Hematopoietic multipotent progenitor cell treated with erythropoietin and hydrocortisone succinate and interleukin-3 and kit ligand, for 8 days (in vitro differentiated cells): ENCODE data around the gene FAM151B.
A peak's percentile ranks its signal among the peaks of the same experiment; 100 is the strongest.
"Not testable (repeated sequence)": the region's sequence is repeated elsewhere in the genome, so short reads cannot be mapped to it uniquely, and the experiment has no call there.

Experiments used
- DNase-seq: peaks from one replicate; pipeline ENCODE4 v3.0.0-alpha.2; 2015

Gene FAM151B

DNA sequence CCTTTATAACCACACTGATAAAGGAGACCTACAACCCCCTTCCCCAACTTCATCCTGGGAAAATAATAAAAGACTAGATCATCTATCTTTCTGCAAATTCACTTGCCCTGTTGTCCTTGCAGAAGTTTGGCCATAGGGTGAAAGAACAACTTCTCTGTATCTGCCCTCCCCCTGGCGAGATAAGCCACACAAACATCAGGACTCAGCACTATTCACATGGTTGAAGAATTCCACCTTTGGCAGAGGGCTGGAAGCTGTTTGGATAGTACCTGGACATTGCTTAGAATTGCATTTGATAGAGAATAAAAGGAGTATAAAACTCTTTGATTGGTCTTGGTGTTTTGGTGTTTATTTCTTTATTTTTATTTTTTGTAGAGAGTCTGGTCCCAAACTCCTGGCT, 16.9 kb downstream of the FAM151B start:
- DNase-seq, result no peak

DNA sequence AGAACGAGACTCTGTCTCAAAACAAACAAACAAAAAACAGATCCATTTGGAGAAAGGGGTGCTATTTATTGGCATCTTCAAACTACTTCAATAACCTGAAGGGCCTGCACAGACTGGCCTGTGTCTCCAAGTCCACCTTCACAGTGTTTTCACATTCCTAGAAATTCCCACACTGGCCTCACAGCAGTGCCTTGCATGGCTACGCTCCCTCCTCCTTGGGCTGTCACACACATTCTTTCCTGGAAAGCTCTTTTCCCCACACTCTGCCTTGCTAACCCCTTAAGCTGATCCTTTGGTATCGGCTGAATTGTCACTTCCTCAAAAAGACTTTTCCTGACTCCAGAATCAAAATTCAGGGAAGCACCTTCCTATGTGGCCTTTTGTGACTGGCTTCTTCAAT, 19.8 kb downstream of the FAM151B start:
- no peak for DNase-seq

DNA sequence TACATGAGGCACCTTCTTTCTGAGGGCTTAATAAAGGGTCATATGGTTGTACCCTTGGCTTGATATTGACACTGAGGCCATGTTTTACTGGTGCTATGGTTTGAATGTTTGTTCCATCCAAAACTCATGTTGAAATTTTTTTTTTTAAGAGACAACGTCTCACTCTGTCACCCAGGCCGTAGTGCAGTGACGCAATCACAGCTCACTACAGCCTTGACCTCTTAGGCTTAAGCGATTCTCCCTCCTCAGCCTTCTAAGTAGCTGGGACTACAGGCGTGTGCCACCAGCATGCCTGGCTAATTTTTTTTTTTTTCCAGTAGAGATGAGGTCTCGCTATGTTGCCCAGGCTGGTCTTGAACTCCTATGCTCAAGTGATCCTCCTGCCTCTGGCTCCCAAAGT, 20.9 kb downstream of the FAM151B start:
- DNase-seq, result no peak

DNA sequence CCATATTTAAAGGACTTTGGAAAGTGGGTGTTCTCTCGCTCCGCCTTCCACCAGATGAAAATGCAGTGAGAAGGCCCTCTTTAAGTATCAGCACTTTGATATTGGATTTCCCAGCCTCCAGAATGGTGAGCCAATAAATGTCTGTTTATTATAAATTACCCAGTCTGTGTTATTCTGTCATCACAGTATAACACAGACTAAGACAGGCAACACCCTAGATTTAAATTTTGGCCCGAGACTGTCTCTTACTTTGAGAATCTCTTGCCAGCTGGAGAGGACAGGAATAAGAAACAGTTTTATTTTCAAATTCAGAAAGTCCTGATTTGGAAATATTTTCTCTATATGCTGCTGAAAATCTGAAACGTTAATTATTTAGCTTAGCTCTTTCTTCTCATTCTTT, 21.5 kb downstream of the FAM151B start:
- DNase-seq, result no peak

DNA sequence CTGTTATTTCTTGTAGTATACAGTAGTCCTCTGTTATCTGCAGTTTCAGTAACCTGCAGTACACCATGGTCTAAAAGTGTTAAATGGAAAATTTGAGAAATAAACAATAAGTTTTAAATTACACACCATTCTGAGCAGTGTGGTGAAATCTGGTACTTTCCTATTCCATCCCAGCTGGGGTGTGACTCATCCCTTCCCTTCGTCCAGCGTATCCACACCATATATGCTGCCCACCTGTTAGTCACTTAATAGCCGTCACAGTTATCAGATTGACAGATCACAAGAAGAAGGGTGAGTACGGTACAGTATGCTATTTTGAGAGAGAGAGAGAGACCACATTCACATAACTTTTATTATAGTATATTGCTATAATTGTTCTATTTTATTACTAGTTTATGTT, 28.9 kb downstream of the FAM151B start:
- DNase-seq, result no peak

DNA sequence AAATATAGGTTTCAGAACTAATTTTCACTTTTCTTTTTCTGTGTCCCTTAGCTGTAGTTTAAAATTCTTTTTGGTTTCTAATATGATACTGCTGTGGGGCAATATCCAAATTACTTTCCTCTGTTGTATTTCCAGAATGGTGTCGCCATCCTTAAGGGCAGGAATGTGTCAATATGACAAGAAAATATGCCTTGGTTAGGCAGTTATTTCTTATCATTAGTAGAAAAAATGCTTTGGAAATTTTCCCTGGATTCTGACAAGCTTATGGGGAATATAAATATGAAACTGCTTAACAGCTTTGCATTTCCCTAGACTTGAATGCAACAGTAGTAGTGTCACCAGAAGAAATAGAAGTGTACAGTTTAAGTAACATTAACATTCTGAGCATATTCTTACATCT, 52.8 kb downstream of the FAM151B start:
- DNase-seq, result no peak

DNA sequence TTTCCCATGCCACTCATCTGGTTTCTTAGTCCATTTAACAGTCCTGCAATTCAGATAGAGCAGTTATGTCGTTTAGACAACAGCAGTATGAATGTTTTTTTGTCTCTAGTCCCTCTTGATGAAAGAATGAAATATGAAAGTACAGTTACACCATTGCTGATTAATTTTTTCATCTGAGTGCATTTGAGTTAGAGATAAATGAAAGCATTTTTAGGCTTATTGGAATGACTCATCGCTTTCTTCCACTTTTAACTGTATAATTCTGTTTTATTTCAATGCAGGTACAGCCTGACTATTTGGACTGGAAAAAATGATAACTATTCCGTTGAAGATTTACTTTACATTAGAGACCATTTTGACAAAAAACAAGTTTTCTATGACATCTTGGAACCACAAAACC, 53.5 kb downstream of the FAM151B start:
- DNase-seq, result no peak

DNA sequence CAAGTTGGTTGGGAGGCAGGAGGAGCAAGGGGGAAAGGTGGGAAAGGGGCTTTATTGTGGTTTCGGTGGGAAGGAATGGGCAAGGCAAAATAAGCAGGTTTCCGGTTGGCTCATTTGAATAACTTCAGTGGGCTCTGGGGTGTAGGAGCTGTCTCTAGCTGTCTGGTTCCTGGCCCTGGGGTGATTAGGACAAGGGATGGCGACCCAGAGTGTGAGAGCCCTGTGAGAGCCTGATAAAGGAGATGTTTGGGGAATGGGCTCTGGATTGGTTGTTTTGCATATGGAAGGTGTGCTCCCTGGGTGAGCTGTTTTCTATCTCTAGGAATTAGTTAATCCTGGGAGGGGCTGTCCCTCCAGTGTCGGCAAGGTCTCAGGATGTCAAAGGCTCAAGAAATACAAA, 66.7 kb downstream of the FAM151B start:
- DNase-seq, result no peak

DNA sequence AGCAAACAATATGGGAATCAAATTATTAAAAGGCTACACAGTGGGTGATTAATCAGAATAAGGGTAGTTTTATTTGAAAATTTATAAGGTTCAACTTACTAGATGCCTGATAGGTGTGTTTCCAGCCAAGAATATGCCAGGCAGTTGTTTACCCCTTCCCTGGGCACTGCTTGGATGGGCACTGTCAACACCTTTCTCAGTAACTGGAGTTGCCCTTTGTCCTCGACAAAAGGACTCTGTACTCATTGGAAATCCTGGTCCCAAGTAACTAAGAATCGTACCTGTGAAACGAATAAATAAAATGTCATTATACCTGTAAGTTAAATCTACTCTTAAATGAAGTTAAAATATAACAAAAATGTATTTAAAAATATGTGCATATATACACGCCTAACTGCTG, 67.2 kb downstream of the FAM151B start:
- DNase-seq, result no peak

DNA sequence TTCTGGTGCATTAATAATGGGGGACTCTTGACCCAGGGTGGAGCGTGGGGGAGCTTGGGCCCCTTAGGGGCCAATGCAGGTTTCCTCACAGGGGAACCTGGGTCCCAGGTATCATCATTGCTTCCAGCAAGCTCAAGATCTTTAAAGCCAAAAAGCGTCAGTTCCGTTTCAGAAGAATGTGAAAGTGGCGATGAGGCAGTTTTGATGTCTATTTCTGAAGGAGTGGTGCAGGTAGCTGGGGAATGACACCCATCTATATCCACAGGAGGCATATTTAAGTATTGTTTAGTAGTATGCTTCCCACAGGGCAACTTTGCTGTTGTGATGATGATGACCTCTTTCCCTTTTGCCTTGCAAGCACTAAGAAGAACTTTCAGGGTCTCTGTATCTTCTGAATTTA, 71.3 kb downstream of the FAM151B start:
- no peak for DNase-seq

DNA sequence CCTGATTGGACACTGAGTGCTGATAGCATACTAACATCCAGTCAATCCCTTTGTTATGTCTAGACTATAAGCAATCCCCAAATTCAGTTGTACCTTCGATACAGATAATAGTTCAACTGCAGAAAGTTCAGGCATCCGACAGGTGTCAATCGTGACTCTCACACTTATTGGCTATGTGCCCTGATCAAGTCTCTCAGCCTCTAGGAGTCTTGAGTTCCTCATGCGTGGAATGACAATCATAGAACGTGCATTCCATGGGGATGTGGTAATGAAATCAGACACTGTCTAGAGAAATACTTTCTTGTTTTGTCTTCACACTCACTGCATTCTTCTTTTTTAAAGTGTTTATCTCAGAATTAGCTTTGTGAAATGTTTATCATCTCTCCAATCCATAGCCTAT, 77.4 kb downstream of the FAM151B start:
- DNase-seq, result no peak

DNA sequence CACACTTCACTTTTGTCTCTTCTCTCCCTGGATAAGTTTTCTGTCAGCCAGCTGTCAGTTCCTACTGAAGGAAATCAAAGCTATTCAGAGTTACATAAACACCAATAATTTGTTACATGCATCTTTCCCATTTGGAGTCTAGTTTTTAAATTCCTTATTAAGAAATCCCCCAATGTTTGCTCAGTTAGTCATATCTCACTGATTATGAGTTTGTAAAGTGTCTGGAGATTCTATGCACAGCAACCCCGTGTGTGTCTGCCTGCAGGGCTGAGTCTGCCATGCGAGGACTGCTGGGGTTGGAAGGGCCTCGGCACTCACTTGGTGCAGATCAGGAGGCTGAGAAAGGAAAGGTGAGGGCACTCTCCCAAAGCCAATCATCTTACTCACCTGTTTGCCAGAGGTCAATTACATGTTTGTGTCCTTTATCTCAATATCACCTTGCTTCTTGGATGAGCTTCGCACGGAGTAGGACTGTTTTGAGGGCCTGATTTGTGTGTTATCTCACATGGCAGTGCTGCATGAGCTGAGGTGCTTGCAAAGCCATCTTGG, 78.9 kb downstream of the FAM151B start:
- no peak for DNase-seq

DNA sequence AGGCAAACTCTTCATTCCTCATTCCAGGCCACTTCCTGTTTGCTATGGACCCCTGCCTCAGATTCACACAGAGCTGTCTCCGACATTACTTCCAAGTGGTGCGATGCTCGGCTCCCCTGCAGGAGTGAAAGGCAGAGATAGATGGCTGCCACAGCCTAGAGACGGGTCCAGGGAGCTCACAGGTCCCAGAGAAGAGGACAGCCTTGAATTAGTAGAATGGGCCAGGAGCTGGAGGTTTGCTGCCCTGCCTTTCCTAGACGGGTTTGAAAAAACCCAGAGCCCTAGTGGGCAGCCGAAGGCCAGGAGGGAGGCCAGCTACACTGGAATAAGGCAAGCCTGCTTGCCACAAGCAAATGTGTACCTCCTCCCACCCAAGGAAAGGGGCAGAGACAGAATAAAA, 80.4 kb downstream of the FAM151B start:
- no peak for DNase-seq

DNA sequence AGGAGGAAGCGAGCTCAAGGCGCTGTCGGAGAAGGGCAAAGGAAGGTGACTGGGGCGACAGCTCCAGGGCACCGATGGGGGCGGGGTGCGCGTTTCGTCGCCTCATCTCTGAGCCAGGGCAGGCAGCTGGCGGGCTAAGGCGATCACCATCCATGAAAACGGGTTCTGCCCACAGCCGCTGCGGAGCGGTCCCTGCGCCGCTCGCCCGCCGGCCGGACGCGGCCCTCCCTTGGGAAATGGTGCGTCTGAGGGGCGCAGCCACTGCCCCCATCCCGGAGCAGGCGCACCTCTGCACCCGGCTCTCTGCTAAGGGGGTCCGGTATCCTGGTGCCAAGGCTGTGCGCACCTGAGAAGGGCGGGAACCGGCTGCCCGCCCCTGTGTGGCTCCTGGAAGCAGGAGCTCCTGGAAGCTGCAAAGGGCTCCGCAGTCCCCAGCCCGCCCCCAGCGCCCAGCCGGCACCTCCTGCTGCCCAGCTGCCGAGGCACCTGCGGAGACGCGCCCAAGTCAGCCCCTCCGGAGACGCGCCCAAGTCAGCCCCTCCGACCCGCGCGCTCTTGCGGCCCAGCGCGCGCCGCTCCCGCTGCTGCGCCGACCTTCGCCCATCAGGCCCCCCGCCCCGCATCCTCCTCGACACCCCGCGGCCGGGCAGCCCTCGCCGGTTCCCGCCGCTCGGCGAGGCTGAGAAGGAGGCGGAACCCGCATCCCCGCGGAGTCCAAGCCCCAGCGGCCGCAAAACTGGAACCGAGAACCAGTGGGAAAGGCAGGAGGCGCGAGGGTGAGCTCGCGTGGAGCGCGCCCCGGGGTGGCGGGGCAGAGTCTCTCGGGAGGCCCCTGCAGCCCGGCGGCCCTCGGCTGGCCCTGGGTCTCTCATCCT, 81.4 kb downstream of the FAM151B start:
- DNase-seq, result no peak

DNA sequence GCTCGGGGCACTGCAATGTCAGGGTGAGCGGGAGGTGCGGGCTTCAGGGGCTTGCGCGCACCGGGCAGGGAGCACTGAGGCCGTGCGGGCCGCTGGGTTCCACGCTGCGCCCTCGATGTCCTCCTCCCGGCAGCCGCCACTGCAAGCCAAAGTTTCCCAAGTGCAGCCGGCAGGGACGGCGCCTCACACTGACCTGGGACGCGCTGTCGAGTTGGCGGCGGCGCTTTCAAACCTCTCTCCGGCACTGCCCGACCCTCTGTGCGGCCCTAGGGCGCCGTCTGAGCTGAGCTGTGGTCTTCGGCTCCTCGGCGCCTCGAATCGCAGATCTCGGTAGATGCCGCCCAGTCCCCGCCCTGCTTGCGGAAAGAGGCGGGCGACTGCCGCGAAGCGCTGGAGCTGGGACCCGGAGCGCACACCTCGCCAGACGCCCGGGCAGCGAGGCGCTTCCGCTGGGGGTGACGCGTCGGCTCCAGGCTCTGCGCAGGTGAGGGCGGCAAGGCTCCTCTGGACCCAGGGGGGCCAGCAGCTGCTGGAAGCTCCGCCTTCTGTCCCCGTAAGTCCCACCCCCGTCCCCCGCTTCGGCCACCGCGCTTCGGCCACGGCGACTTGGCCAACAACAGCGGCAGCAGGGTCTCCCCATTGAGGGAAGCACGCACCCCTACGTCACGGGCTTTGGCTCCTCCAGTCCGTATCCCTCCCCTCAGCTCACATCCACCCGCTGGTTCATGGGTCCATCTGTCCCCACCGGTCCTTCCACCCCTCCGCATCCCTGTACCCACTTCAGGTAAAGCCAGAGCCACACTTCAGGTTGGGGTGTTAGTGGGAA, 82.3 kb downstream of the FAM151B start, which contains the start of gene ANKRD34B:
TSS of gene ANKRD34B (minus strand) at position 320 of the 826 bp plus-strand sequence. CDS start 10,261 bp downstream, outside the sequence.
- peak; percentile 9 for DNase-seq

DNA sequence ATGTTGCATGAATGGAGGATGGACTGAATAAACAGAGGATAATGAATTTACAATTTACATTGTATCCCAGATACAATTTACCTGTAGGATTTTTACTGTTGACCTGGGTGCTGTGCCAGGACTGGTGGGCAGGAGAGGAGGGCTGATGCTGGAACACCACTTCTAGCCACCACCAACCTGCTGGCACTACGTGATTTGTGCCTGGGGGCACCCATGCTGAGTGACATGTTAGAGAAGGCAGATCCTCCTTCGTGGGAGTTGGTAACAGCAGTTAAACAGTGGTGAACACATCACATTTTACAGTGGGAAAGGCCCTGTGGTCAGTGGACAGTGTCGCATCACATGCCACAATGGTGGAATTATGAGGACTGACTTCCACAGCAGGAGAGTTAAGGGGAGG, 85.2 kb downstream of the FAM151B start:
- no peak for DNase-seq

DNA sequence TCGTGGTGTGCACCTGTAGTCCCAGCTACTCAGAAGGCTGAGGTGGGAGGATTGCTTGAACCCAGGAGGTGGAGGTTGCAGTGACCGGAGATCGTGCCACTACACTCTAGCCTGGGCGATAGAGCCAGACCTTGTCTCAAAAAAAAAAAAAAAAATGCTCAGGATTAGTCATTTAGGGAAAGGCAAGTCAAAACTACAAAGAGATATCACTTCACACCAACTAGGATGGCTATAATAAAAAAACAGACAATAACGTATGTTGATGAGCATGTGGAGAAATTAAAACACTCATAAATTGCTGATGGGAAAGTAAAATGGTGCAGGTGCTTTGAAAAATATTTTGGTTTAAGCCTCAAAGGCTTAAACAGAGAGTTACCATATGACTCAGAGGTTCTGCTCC, 88.5 kb downstream of the FAM151B start:
- DNase-seq, result no peak

DNA sequence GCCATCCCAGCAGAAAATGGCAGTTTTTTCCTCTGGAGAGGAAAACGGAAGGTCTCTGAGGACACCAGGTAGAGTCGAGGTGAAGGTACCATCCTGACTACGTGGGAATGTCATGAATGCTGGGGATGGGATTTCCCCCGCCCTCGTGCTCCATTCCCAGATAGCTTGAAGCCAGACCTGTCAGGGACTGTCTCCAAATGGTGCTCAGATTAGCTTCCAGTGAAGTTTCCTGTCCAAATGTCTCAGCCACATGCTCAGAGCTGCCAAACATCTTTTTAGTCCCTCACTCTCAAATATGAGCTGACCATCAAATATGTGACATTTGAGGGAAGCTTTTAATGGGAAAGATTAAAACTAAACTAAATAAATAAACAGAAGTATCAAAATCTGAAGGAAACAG, 89.8 kb downstream of the FAM151B start:
- no peak for DNase-seq

DNA sequence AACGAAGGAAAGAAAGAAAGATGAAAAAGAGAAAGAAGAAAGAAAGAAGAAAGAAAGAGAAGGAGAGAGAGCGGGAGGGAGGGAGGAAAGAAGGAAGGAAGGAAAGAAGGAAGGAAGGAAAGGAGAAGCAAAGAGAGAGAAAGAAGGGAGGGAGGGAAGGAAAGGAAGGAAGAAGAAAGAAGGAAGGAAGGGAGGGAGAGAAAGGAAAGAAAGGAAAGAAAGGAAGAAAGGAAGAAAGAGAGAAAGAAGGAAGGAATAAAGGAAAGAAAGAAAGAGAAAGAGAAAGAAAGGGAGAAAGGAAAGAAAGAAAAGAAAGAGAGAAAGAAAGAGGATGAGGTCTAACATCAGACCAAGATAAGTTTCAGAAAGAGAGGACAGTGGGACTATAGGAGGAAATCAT, 91.2 kb downstream of the FAM151B start:
- no peak for DNase-seq

DNA sequence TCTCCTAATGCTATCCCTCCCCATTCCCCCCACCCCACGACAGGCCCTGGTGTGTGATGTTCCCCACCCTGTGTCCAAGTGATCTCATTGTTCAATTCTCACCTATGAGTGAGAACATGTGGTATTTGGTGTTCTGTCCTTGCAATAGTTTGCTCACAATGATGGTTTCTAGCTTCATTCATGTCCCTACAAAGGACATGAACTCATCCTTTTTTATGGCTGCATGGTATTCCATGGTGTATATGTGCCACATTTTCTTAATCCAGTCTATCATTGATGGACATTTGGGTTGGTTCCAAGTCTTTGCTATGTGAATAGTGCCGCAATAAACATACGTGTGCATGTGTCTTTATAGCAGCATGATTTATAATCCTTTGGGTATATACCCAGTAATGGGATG, 92.4 kb downstream of the FAM151B start:
- DNase-seq, result not testable (repeated sequence)

DNA sequence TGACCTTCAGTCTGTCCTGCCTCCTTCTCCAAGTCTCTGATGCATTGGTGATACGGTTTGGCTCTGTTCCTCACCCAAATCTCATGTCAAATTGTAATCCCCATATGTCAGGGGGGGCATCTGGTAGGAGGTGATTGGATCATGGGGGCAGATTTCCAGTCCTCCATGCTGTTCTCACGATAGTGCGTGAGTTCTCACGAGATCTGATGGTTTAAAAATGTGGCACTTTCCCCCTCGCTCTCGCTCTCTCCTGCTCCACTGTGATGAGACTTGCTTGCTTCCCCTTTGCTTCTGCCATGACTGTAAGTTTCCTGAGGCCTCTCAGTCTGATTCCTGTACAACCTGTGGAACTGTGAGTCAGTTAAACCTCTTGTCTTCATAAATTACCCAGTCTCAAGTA, 96.9 kb downstream of the FAM151B start:
- no peak for DNase-seq

DNA sequence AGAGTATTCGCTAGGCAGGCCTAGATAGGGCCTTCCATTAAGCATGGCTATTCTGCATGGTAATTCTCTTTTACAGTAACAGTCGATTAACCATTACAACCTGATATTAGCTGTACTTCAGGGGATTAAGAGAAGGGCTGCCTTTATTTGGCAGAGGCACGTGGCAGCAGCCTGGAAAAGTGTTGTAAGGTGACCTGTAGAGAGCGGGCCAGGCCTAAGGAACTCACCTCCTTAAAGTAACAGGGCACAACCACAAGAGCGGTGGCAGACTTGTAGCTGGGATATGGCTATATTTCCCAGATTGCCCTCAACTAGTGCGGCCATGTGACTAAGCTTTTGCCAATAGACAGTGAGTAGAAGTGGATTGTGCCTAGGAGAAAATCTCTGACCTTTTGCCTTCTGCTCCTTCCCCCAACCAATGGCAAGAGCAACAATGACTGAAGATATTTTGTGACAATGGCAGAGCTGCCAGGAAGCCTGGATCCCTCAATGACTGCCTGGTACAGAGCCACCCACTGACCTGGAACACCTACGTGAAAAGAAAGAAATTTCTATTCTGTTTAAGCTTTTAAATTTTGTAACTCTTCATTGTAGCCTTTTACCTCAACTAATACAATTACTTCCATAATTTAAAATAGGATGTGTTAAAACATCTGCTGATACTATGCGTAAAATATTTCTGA, 101.1 kb downstream of the FAM151B start:
- DNase-seq, result no peak

DNA sequence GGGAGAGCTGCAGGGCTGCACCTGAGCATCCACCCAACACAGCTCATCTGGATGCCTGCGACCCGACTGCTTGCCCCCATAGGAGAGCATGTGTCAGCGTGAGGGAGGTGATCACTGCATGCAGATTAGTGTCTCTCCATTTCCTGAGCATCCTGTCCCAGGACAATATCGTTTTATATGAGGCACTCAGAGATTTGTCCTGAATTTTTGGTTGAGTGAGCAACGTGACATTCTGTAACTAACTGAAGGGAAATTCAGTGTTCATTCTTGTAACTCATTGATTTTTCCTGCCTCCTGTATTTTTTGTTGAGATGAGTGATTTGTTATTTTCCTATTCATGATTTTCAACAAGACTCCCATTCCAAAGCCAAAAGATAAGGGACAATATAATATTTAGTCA, 102.9 kb downstream of the FAM151B start:
- DNase-seq, result no peak
